Panc1 (cell line): ENCODE results near the gene SEC62. TPM values are rescaled to one million over a fixed set of nuclear protein-coding genes. Genes with fewer than 3 reads are reported as not detected.
A peak's percentile ranks its signal among the peaks of the same experiment; 100 is the strongest.

Source experiments
- ATAC-seq: fragments of 200-7000 bp; cut with Tn5 transposase; 2 replicates; pipeline ENCODE4 v1.9.1; 2020; ENCODE audit warnings: mild to moderate bottlenecking, moderate library complexity
- BruUV-seq: library from RNA; stranded (reverse); fragments of 400-500 nt; replicated peaks from 2 replicates; lab custom pipeline; 2021; lab: Mats Ljungman, UMichigan
- CTCF ChIA-PET: fragments of 300-600 bp; sonication (Branson Sonifier 250); formaldehyde crosslinking; loops from one replicate; lab custom pipeline; 2022; ENCODE audit warnings: antibody characterized with exemption; lab: Charles Lee
- POLR2A ChIA-PET: fragments of 300-600 bp; sonication (Branson Sonifier 250); formaldehyde crosslinking; loops from one replicate; lab custom pipeline; 2022; ENCODE audit warnings: antibody characterized with exemption; lab: Charles Lee
- DNase-seq: peaks from one replicate; pipeline ENCODE4 v3.0.0-alpha.2; 2010; ENCODE audit warnings: low read depth, low spot score
- H3K27ac ChIP-seq: 2 replicates; pipeline ENCODE4 v1.5.1; 2011; ENCODE audit warnings: mild to moderate bottlenecking, low read length, inconsistent platforms
- H3K27me3 ChIP-seq: fragments of 200-500 bp; sonication (Bioruptor generic); 2 replicates; pipeline ENCODE4 v1.6.0; 2014; ENCODE audit warnings: low read length, inconsistent platforms; ENCODE audit not compliant: control insufficient read depth, insufficient read depth
- H3K36me3 ChIP-seq: fragments of 200-500 bp; sonication (Bioruptor generic); 2 replicates; pipeline ENCODE4 v1.5.1; 2014; ENCODE audit warnings: inconsistent platforms, mild to moderate bottlenecking, low read length, moderate library complexity; ENCODE audit not compliant: control insufficient read depth, insufficient read depth
- H3K4me1 ChIP-seq: 2 replicates; pipeline ENCODE4 v1.5.1; 2011; ENCODE audit warnings: inconsistent platforms, mild to moderate bottlenecking, low read length, moderate library complexity; ENCODE audit not compliant: control insufficient read depth, insufficient read depth
- H3K4me3 ChIP-seq, 2 experiments: 2 replicates each; pipeline ENCODE4 v1.5.1; 2011 to 2012; ENCODE audit warnings: low read depth in 2 of 2, low read length in 2 of 2, mild to moderate bottlenecking in 2 of 2, inconsistent platforms in 1 of 2, moderate library complexity in 1 of 2
- H3K9me3 ChIP-seq: fragments of 200-500 bp; sonication (Bioruptor generic); 2 replicates; pipeline ENCODE4 v1.5.1; 2014; ENCODE audit warnings: low read depth, mild to moderate bottlenecking, inconsistent platforms, low read length, moderate library complexity; ENCODE audit not compliant: control insufficient read depth, insufficient read depth
- CTCF ChIP-seq: fragments of 450-650 bp; IDR thresholded peaks from 2 replicates; pipeline ENCODE4 v1.5.1; 2017; ENCODE audit warnings: mild to moderate bottlenecking
- POLR2AphosphoS5 ChIP-seq: IDR thresholded peaks from 2 replicates; pipeline ENCODE4 v1.6.1; 2012; ENCODE audit warnings: mild to moderate bottlenecking, low read depth, low read length, moderate library complexity
- REST ChIP-seq, 2 experiments: IDR thresholded peaks; 2 replicates each; pipeline ENCODE4 v1.6.1; 2011 to 2012; ENCODE audit warnings: low read depth in 2 of 2, control low read depth in 1 of 2, low read length in 1 of 2, mild to moderate bottlenecking in 1 of 2, moderate library complexity in 1 of 2; ENCODE audit not compliant: insufficient read depth in 1 of 2
- SIN3A ChIP-seq: IDR thresholded peaks from 2 replicates; pipeline ENCODE4 v1.6.1; 2012; ENCODE audit warnings: low read depth, mild to moderate bottlenecking, low read length, moderate library complexity, borderline replicate concordance; ENCODE audit not compliant: insufficient read depth
- TCF7L2 ChIP-seq: IDR thresholded peaks from 2 replicates; pipeline ENCODE4 v1.6.1; 2011; ENCODE audit warnings: mild to moderate bottlenecking, low read depth, low read length, inconsistent platforms
- in situ Hi-C: cut with HindIII; loops from 2 replicates; pipeline ENCODE4 v1.10.0; 2016; ENCODE audit warnings: low sequenced_read_pairs, low pct_unique_long_range_greater_than_20kb
- intact Hi-C: fragments of 100-400 bp; cut with micrococcal nuclease; formaldehyde crosslinking; loops from one replicate; pipeline ENCODE4 v1.10.0; 2022; ENCODE audit not compliant: unreplicated experiment
- total RNA-seq: library from RNA; stranded (reverse); gene quantifications from one replicate; pipeline ENCODE4 v1.2.1, GENCODE V29; 2021; ENCODE audit not compliant: unreplicated experiment

Gene SEC62
- total RNA-seq, 1 experiment from 2014 or later, result 89.9 TPM

- in situ Hi-C loops (no loop called here), intact Hi-C loops (no loop called here)
- Histone ChIP-seq H3K36me3 (peaks cover 43% of the 10 kb centered on the region), H3K27ac (no peak overlapping the region), H3K4me3 (no peak overlapping the region), H3K9me3 (no peaks in the 10 kb centered on the region), H3K4me1 (no peaks in the 10 kb centered on the region), H3K27me3 (no peaks in the 10 kb centered on the region)
- POLR2A ChIA-PET, result no interaction called here
- TF ChIP-seq REST (IDR thresholded peaks at IDR 0.05; ENCODE audit: insufficient read depth in 1 of 2, low read depth in 2 of 2, low read length in 1 of 2) (no peak), CTCF (no peak), POLR2AphosphoS5 (no peak), TCF7L2 (no peak), SIN3A (no peak)
- CTCF ChIA-PET, result no interaction called here
- TSS peak; percentile 86 for BruUV-seq
- no peak for DNase-seq
- ATAC-seq, result no peak
Observed at GRCh38 chr3:169992781-169993180, 26.2 kb downstream of the SEC62 start.

GRCh38 chr3:169993761-169994160 is 27.2 kb downstream of the SEC62 start:
- intact Hi-C loops, result no loop called here
- H3K27ac ChIP-seq, result no peak overlapping the region
- TF ChIP-seq REST (IDR thresholded peaks at IDR 0.05; ENCODE audit: insufficient read depth in 1 of 2, low read depth in 2 of 2, low read length in 1 of 2), result no peak
- TF ChIP-seq TCF7L2, result no peak
- TF ChIP-seq CTCF, result no peak
- no peak for TF ChIP-seq POLR2AphosphoS5
- no peak for TF ChIP-seq SIN3A
- in situ Hi-C loops, result no loop called here
- POLR2A ChIA-PET, result no interaction called here
- no TSS peak for BruUV-seq
- ATAC-seq (no peak), DNase-seq (no peak)
- peaks cover 33% of the 10 kb centered on the region for H3K36me3 ChIP-seq
- no peak overlapping the region for H3K4me3 ChIP-seq
- H3K9me3 ChIP-seq, result no peaks in the 10 kb centered on the region
- CTCF ChIA-PET, result no interaction called here
- no peaks in the 10 kb centered on the region for H3K27me3 ChIP-seq
- no peaks in the 10 kb centered on the region for H3K4me1 ChIP-seq
